NCI-H510A treated with DMSO at 0.1 percent for 48 hours (cell line): Measurements from ENCODE around the gene TBC1D8.

Experiments
- DNase-seq: peaks from one replicate; lab custom pipeline; 2025; lab: John Stamatoyannopoulos, UW

Gene TBC1D8

GRCh38 chr2:101135412-101136296 is 15.5 kb downstream of the TBC1D8 start:
- DNase-seq, result peak; percentile 30

- DNase-seq, result no peak
These were observed 17.6 kb downstream of the TBC1D8 start for GRCh38 chr2:101133492-101134100.

GRCh38 chr2:101132202-101132601 is 19.0 kb downstream of the TBC1D8 start:
- peak; percentile 16 for DNase-seq

DNA sequence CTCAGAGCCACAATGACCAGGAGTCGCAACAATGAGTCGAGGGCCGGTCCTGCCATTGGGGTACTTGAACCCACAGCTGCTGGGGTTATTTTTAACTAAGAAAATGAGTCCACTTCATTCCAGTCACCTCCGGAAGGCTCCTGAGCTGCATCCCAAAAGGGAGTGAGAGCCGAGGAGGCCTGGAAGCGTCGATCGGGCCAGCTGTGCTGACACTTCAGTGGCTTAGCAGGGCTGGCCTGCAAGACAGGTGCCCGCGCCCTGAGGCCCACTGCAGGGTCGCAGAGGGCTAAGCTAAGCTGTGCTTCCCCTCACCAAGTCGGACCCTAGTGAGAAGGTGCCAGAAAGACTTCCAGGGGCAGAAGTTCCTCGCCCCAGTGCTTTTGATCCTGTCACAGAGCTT is 21.1 kb downstream of the TBC1D8 start:
- no peak for DNase-seq

DNA sequence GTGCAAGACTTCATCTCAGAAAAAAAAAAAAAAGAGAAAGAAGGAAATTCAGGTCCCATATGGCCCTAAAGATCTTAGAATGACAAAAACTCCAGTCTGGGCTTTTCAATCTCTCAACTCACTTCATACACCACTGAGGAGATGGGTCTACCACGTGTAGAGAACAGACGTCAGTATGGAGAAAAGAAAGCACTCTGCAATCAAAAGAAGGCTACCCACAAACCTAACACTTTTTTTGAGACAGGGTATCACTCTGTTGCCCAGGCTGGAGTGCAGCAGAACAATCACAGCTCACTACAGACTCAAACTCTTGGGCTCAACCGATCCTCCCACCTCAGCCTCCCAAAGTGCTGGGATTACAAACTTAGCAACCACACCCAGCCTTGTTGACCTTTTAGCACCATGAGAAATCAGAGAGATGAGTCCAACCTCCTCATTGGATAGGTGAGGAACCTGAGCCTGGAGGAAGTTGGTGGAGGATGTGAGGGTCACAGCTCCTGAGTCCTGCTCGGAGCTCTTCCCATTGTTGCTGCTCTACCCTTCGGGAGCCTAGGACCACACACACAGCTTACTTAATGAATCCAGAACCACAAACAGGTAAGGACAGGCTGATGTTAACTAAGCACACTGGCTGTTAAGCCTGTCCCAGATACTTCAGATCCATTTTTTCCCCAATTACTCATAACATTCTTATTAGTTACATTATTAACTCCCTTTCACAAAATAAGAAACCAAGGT is 23.7 kb downstream of the TBC1D8 start:
- DNase-seq, result peak; percentile 29

GRCh38 chr2:101125808-101126207 is 25.4 kb downstream of the TBC1D8 start:
- no peak for DNase-seq

- DNase-seq, result no peak
These were observed 25.8 kb downstream of the TBC1D8 start for GRCh38 chr2:101125374-101125773.

DNA sequence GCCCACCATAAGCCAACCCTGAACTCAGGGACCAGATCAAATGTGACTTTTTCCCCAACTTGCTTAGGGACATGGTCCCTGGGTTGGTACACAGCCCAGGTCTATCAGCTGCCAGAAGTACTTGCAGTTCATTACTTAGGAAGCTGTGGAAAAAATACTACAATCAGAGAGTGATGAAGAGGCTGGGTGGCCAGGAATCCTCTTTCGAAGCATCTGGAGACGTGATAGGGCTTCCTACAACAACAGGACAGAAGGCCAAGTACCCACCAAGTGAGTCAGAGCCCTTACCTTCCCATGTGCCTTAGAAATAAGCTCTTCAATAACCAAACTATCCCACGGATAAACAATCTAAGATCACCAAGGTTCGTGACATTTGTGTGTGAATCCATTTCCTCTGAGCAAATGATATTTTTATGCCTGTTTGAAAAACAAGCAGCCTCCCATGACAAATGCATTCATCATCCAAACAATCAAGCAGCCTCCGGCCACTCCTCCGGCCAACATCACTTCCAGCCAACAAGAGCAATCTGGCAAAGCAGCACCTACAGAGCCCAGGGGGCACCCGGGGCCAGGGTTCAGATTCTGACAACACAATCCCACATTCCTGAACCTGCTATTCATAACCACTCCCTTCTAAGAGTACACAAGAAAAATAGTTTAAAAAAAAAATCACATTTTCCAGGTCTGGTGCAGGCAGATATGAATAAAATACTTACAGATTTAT is 26.4 kb downstream of the TBC1D8 start:
- DNase-seq, result no peak

DNA sequence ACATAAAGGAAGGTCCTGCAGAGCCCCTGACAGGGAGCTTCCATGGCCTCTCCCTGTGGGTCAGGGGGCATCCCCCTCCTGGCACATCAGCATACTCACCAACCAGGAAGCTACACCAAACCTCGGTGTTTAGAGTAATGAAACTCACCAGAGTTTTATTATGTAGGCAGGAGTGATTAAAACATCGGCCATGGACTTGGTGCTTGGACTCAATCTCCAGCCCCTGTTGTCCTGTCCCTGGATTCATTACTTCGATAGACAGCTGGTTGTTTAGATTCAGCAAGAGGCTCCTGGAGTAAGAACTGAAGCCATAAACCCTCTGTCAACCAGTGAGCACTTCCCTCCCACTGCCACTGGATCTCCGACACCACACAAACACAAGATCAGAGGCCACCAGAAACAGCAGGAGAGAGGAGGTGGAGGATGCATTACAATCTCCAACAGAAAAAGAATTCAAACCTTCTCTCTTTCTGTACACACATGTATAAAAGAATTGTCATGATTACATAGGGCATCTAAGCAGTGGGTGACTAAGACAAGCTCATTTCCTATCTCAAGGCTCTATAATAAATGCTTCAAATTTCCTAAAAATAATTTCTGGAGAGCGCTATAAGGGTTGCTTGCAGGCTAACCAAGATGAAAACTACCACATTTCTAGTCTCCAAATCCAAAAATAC is 27.2 kb downstream of the TBC1D8 start:
- DNase-seq, result no peak

GRCh38 chr2:101121174-101121573 is 30.0 kb downstream of the TBC1D8 start:
- peak; percentile 45 for DNase-seq

- peak; percentile 51 for DNase-seq
These were observed 30.8 kb downstream of the TBC1D8 start for GRCh38 chr2:101120124-101120996.

GRCh38 chr2:101119431-101119830 is 31.8 kb downstream of the TBC1D8 start:
- DNase-seq, result no peak

DNA sequence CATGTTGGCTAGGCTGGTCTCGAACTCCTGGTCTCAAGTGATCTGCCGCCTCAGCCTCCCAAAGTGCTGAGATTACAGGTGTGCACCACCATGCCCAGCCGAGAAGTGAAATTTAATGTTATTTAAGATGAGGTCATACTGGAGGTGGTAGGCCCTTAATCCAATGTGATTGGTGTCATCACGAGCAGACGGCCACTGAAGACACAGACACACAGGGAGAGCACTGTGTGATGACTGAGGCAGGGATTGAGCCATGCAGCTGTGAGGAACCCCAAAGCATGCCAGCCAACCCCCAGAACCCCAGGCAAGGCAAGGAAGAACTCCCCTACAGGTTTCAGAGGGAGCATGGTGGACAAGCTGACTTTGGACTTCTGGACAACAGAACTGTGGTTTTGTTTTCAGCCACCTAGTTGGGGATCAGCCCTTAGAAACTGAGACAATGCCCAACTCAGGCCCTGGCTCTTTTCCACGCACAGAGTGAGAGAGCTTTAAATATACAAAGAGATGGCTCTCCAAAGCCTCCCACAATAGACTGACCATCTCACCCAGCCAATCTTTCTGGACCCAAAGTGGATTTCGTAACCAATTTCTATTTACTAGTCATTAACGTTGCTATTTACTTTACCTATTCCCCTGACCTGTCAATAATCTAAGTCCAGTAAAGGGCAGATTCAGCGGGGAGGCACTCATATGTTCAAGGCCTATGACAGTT is 34.2 kb downstream of the TBC1D8 start:
- DNase-seq, result peak; percentile 63

- no peak for DNase-seq
These were observed 34.8 kb downstream of the TBC1D8 start for GRCh38 chr2:101116348-101116747.

DNA sequence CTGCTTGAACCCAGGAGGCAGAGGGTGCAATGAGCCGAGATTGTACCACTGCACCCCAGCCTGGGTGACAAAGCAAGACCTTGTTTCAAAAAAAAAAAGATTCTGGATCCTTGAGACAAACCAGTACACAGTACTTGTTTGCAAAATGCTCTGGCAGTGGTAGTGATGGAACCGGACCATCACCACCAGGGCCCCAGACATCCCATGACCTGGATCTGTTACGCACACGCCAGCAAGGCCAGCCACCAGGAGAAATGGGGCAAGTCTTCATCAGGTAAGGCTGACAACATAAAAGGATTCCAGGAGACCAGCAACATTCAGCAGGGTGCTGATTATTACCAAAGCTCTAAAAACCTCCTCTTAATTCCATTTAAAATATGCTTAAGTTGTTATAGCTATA is 35.5 kb downstream of the TBC1D8 start:
- DNase-seq, result no peak

DNA sequence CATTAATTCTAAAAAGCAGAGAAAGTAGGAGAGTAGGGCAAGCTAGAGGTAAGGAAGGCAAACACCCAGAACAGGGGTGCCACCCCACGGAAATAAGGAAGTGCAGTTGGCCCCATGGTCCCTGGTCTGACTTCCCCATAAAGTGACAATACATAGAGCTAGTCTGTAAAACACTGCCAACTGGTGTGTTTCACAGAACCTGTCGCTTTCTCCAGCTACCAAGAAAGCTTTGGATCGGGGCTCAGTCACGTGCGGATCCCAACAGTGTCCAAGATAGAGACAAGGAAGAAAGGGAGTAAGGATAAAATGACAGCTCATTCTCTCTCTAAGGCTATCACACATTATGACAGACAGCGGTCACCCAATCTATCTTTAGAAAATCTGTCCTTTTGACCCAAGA is 36.4 kb downstream of the TBC1D8 start:
- DNase-seq, result no peak

DNA sequence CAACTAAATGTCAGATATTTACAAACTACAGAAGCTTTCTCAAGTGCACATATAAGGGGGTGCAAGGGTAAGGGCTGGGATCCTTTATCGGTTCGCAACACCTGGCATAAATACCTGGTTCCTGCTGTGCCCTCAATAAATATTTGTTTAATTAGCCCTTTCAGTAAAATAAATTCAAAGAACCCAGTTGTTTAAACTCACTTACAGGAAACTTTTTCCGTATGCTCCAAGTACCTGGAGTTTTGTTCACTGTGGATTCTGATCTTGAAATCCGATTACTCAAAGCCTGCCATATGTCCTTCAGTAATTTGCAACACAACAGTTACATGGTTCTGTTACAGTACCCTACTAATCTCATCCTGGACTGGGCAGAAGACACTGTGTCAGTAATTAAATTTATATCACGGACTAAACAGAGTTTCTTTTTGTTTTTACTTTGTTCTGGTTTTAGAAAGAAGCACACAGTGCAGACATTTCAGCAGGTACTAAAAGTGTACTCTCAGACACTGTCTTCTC is 36.9 kb downstream of the TBC1D8 start:
- peak; percentile 23 for DNase-seq

GRCh38 chr2:101113441-101114267 is 37.5 kb downstream of the TBC1D8 start:
- peak; percentile 68 for DNase-seq

DNA sequence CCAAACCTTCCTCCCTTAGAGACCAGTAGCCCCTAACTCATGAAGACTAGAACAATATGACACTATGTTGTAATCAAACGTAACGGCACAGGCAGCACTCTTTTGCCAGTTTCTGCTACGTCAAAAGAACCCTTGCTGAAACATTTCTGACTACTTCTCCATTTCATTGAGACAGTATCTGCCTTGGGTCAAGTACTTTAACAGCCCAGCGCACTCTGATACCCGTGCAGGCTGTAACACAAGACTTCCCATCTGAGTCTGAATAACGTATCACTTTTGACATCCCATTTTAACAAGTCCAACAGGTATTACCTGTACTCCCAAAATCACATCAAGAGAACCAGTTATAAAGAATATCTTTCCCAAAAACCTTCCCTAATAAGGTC is 38.4 kb downstream of the TBC1D8 start:
- peak; percentile 39 for DNase-seq
